GM18499 (cell line): ENCODE results near the gene MPL.
A peak's percentile ranks its signal among the peaks of the same experiment; 100 is the strongest.

Experiments used
- ATAC-seq: cut with Tn5 transposase; IDR thresholded peaks from one replicate; pipeline ENCODE4 v1.9.1; 2021; ENCODE audit warnings: moderate number of reproducible peaks; ENCODE audit not compliant: insufficient read depth, unreplicated experiment

MPL gene

DNA sequence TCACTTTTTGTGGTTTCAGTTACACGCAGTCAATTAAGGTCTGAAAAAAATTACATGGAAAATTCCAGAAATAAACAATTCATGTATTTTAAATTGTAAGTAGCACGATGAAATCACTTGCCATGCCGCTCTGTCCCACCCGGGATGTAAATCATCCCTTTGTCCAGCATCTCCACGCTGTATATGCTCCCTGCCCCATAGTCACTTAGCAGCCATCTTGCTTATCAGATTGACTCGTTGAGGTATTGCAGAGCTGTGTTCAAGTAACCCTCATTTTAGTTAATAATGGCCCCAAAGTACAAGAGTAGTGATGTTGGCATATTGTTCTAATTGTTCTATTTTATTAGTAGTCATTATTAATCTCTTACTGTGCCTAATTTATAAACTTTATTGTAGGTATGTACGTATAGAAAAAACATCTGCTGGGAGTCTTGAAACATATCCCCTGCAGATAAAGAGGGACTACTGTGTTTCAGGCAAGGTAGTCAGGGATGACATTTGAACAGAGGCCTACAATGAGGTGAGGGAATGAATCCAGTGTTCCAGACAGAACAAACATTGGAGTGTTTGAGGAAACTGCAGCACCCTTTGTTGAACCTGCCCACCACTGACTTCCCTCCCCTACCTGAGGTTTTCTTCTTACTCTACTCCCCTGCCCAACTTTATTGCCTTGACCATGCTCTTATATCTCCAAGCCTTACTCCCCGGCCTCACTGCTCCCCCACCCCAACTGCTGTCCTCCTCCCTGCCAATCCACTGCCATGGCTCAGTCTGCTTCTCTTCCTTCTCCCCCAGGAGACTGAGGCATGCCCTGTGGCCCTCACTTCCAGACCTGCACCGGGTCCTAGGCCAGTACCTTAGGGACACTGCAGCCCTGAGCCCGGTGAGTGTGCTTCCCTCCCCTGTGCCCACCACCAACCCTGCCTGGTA is 14.1 kb downstream of the MPL start:
- ATAC-seq, result no peak

DNA sequence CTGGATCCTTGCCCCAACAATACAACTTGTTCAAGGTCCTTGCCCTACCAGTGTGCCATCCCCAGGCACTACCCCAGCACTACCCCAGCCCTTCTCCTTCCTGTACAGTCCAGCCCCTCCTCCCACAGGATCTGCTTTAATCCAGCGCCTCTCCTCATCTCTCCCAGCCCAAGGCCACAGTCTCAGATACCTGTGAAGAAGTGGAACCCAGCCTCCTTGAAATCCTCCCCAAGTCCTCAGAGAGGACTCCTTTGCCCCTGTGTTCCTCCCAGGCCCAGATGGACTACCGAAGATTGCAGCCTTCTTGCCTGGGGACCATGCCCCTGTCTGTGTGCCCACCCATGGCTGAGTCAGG is 14.7 kb downstream of the MPL start:
- no peak for ATAC-seq

- no peak for ATAC-seq
Measured at GRCh38 chr1:43352881-43353280, 15.3 kb downstream of the MPL start.

DNA sequence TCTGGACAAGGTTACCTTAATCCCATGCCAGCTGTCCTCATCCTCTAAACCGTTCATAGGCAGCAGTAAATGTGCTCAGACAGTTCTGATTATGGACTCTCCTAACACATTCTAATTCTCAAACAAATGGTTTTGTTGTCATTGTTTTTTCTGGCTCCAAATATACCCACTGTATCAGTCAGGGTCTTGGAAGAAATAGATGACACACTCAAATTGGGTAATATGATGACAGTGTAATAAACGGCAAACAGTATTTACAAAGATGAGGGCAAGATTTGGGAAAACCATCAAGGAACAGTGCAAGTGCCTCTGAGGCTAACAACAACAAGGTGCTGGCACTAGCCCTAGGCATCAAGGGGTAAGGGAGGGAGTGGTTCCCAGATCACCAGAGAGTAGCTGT is 16.9 kb downstream of the MPL start:
- no peak for ATAC-seq

DNA sequence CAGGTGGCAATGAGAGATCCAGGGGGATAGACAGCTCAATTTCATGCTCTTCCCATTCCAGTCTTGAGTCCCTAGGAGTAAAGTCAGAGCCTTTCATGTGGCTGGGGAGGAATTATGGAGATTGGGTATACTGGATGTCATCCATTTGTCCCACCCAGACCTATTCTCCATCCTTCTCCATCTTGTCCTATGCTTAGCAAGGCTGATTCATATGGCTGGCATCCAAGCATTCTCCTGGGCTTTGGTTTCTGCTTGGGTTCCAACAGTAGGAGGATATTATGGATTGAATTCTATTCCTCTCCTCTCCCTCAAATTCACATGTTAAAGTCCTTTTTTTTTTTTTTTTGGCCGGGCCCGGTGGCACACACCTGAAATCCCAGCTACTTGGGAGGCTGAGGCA is 17.3 kb downstream of the MPL start:
- ATAC-seq, result no peak

- no peak for ATAC-seq
Measured at GRCh38 chr1:43357251-43357650, 19.6 kb downstream of the MPL start.

DNA sequence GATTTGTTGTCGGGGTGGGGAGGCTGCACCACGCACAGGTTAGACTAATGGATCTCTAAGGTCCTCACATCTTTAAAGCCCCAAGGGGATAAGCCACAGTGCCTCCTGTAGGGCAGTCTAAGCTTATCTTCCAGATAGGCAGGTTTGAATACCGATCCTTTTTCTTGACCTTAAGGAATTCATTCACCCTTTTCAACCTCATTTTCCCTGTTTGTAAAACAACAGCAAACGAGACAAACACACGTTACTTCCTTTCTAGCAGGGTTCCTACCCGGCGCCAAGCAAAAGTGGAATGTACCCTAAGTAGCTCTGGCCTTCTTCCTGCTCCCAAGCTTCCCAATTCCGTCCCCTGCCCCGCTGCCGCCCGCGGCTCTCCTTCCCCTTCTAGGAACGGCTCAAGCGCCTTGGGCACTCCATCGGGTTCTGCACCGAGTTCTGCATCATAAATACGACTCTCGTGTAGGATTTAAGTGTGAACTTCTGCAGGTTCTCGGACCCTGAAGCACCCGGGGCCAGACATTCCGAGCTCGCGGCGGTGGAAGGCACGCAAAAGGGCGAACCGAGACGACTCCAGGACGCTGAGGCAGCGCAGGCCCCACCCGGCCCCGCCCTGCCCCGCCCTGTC is 20.6 kb downstream of the MPL start:
- ATAC-seq, result peak; percentile 11

DNA sequence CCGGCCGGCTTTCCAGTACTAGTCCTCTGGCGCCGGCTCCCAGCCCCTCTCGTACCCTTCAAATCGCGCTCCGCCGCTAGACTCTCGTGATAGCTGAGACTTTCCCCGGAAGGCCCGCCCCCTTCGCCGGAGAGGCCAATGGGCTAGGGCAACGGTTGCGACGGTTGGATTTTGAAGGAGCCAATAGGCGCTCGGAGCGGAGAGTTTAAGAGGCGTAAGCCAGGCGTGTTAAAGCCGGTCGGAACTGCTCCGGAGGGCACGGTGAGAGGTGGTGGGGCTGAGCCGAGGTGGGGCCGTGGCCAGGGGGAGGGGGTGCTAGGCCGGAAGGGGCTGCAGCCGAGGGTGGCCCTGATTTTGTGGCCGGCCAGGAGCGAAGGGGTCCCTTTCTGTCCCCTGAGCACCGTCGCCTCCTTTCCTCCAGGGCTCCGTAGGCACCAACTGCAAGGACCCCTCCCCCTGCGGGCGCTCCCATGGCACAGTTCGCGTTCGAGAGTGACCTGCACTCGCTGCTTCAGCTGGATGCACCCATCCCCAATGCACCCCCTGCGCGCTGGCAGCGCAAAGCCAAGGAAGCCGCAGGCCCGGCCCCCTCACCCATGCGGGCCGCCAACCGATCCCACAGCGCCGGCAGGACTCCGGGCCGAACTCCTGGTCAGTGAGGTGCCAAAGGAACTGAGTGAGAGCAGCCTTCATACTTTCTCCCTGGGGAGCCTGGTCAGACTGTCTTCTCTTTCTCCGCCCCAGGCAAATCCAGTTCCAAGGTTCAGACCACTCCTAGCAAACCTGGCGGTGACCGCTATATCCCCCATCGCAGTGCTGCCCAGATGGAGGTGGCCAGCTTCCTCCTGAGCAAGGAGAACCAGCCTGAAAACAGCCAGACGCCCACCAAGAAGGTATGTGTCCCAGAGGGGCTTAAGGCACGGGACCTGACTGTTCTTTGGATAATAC is 21.4 kb downstream of the MPL start, which contains the start of gene CDC20:
Gene CDC20 (plus strand): TSS at position 236 of the 948 bp plus-strand sequence. CDS start 235 bp downstream, at position 471.
- ATAC-seq, result peak; percentile 62

- no peak for ATAC-seq
Measured at GRCh38 chr1:43359696-43360095, 22.1 kb downstream of the MPL start.

DNA sequence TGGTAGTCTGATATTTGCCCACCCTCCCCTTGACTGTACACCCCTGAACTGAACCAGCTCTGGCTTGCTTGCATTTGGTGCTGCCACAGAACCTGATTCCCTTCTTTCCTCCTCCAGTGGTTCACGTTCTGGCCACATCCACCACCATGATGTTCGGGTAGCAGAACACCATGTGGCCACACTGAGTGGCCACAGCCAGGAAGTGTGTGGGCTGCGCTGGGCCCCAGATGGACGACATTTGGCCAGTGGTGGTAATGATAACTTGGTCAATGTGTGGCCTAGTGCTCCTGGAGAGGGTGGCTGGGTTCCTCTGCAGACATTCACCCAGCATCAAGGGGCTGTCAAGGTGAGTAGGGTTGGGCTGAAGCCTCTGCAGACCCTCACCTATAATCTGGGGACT is 23.0 kb downstream of the MPL start:
- no peak for ATAC-seq

DNA sequence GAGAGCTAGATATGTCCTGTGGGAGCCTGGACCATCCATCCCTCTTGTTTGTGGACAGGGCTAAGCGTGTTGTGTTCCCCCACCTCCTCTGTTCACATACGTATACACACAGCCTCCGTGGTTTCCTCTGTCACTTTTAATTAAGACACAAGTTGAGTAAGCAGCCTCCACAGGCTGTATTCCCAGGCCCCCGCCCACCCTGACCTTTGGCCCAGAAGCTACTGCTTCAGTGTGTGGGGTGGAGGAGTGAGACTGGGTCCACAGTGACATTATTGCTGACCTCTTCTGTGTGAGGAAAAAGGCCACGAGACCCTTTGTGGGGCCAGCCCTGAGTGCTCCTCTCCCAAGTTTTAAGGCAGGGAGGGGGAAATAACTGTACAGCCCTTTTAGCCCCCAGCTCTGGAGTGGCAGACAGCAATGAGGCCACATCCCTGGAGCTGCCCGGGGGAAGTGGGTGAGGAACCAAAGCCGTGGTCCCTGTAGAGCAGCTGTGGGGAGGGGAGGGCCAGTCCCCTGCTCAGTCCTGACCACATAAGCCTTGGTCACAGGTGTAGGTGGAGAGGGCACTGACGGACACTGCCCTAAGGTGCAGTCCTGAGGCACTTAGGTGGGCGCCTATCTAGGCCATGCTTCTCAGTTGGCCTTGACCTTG is 25.8 kb downstream of the MPL start:
- ATAC-seq, result no peak

DNA sequence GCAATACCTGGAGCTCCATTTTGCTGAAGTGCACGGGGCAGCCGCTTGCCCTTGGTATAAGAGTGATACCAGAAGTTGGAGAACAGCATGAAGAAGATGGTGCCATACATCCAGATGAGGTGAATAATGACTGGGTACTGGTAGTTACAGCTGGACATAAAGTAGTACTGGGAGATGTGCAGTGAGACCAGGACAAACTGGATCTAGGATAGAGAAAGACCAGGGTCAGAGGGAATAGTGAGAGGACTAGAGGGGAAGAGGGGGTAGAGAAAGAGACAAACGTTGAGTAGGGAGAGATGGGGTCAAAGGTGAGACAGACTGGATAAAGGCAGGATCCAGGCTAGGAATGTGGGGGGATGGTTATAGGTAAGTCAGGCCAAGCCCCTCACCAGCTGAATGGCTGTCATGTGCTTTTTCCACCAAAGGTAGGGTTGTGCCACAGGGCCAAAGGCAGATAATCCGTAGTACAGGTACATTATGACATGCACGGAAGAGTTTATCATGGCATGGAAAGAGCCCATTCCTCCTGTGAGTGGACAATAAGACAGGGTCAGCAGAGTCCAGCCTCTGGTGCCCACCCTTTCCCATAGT is 26.4 kb downstream of the MPL start:
- no peak for ATAC-seq

- ATAC-seq, result no peak
Measured at GRCh38 chr1:43365678-43366077, 28.1 kb downstream of the MPL start.

- ATAC-seq, result no peak
Measured at GRCh38 chr1:43366179-43366578, 28.6 kb downstream of the MPL start.

- ATAC-seq, result no peak
Measured at GRCh38 chr1:43366601-43367025, 29.0 kb downstream of the MPL start.

GRCh38 chr1:43367026-43367903 is 29.6 kb downstream of the MPL start:
- ATAC-seq, result no peak

GRCh38 chr1:43367904-43368645 is 30.5 kb downstream of the MPL start, which contains the start of gene ELOVL1:
TSS of gene ELOVL1 (minus strand) at chr1:43368011. CDS start at chr1:43365609, 2,402 bp downstream.
- ATAC-seq, result peak; percentile 35

DNA sequence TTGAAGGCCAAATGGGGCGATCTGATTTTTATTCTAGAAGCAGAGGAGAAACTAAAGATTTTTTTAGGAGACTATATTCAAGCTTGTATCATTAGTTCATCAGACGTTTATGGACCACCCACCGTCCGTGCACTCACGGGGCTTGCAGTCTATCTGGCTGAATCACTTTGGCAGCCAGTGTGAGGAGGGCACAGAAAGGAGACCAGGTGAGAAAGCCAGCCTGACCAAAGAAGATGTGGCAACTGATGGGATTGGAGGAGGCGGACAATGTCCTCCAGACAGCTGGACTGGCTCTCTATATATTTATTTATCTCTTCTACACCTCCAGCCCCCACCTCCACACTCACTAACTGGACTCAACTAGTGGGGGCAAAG is 31.0 kb downstream of the MPL start:
- ATAC-seq, result no peak
